OCI-LY7 (cell line): ENCODE data around the gene CDK2AP2.

Source experiments
- CTCF ChIP-seq: fragments of 200-600 bp; sonication (generic); conservative IDR thresholded peaks from 2 replicates; pipeline ENCODE4 v1.5.1; 2014; ENCODE audit warnings: mild to moderate bottlenecking, antibody characterized with exemption, low read length, moderate library complexity, mixed read lengths
- EZH2phosphoT487 ChIP-seq: fragments of 200-600 bp; sonication (generic); IDR thresholded peaks from 2 replicates; pipeline ENCODE4 v1.6.1; 2018; ENCODE audit warnings: low read depth, borderline replicate concordance, mild to moderate bottlenecking, mixed run types, antibody characterized with exemption, low read length, moderate library complexity, mixed read lengths

- TF ChIP-seq CTCF (no peak), EZH2phosphoT487 (no peak)
These were observed 12.5 kb downstream of the CDK2AP2 start for GRCh38 chr11:67495234-67496005.
